Kidney (tissue), 14 donors: ENCODE data around the gene PPP1R9B. TPM values are rescaled to one million over a fixed set of nuclear protein-coding genes. Genes with fewer than 3 reads are reported as not detected.
A peak's percentile ranks its signal among the peaks of the same experiment; 100 is the strongest.

Source experiments
- DNase-seq, 5 donors: peaks; one replicate each; pipeline ENCODE4 v3.0.0-alpha.2; 2013 to 2020
- FAIRE-seq: peaks from 2 replicates; lab custom pipeline; 2012; peaks lifted over from hg19 to GRCh38; lab: Jason Lieb, UNC
- H3K27ac ChIP-seq, 2 donors: one replicate each; pipeline ENCODE4 v1.7.0; 2013; ENCODE audit warnings: low read depth in 2 of 2, low read length in 2 of 2, inconsistent platforms in 1 of 2
- H3K27me3 ChIP-seq: one replicate; pipeline ENCODE4 v1.7.1; 2013; ENCODE audit warnings: low read length, inconsistent platforms; ENCODE audit not compliant: control insufficient read depth, insufficient read depth
- H3K36me3 ChIP-seq, 3 donors: one replicate each; pipeline versions ENCODE4 v1.7.0 to v1.7.1; 2013; ENCODE audit warnings: low read length in 3 of 3, control low read depth in 1 of 3, inconsistent platforms in 1 of 3; ENCODE audit not compliant: insufficient read depth in 3 of 3, control insufficient read depth in 2 of 3
- H3K4me1 ChIP-seq, 3 donors: one replicate each; pipeline versions ENCODE4 v1.7.0 to v1.7.1; 2013; ENCODE audit warnings: low read length in 3 of 3, inconsistent platforms in 1 of 3, low read depth in 1 of 3; ENCODE audit not compliant: control insufficient read depth in 2 of 3, insufficient read depth in 2 of 3
- H3K4me3 ChIP-seq, 3 donors: one replicate each; pipeline versions ENCODE4 v1.7.0 to v1.8.1; 2013; ENCODE audit warnings: low read length in 3 of 3, control low read depth in 1 of 3, inconsistent platforms in 1 of 3
- H3K9ac ChIP-seq, 3 donors: one replicate each; pipeline versions ENCODE4 v1.7.0 to v1.7.1; 2013; ENCODE audit warnings: low read length in 3 of 3, control low read depth in 1 of 3, inconsistent platforms in 1 of 3
- H3K9me3 ChIP-seq, 3 donors: one replicate each; pipeline versions ENCODE4 v1.7.0 to v1.7.1; 2013; ENCODE audit warnings: low read length in 3 of 3, control low read depth in 1 of 3, inconsistent platforms in 1 of 3; ENCODE audit not compliant: control insufficient read depth in 2 of 3, insufficient read depth in 1 of 3
- intact Hi-C: fragments of 100-400 bp; cut with DNase I; formaldehyde crosslinking; loops from one replicate; pipeline ENCODE4 v1.11.1; 2022
- polyA plus RNA-seq: library from polyadenylated mRNA; stranded (reverse); fragments of 350-450 nt; fragmentation: Illumina TruSeq; extraction: RNeasy Lipid Tissue Mini Kit (QIAGEN cat#74804); gene quantifications from one replicate; pipeline ENCODE4 v1.2.3, GENCODE V29; 2014; ENCODE audit warnings: low read depth, low replicate concordance; ENCODE audit not compliant: insufficient read depth
- total RNA-seq: library from RNA; stranded (reverse); fragmentation: NEBNext Ultra II Directional; extraction: Animal tissue kit (Norgen Biotek cat#: 25700); gene quantifications from one replicate; pipeline ENCODE4 v1.2.1, GENCODE V29; 2021
- TF ChIP-seq, protein P1 (sequence below): IDR thresholded peaks from 3 replicates; pipeline ENCODE4 v1.5.1; 2012; ENCODE audit warnings: mild to moderate bottlenecking, moderate library complexity, borderline replicate concordance; ENCODE audit not compliant: insufficient read depth; ENCODE audit errors: extremely low read depth
- donor health status: control.
- donor health status: control.
- donor health status: control.
- donor health status: control.
- donor health status: control.
- donor health status: DM: yes; HTN: yes; CAD: no.
- donor health status: Normal renal cell carcinoma (clear cell type).

PPP1R9B gene
- total and polyA plus RNA-seq, 2 donors from 2014 or later: 17.1 to 64.4 TPM

DNA sequence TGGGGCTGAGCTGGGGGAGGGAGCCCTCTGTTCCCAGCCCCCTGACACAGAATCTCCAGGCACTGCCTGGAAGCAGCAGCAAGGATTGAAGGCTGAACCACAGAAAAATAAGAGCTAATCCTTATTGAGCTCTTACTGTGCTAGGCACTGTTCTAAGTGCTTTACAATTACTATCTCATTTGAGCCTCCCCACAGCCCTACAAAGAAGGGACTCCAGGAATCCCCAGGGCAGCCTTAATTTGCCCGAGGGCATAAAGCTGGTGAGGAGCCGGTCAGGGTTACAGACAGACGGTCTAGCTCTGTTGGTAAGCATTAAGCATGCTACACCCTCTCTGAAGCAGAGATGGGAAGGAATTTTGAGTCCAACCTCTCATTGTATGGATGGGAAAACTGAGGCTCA is 27.5 kb downstream of the PPP1R9B start:
- Histone ChIP-seq H3K9me3 (no peaks in the 10 kb centered on the region), H3K4me3 (no peak overlapping the region), H3K27ac (peak overlapping the region in 1 of 2 donors; percentile 68), H3K27me3 (no peaks in the 10 kb centered on the region), H3K4me1 (peaks cover 0 to 17% (median 3%) of the 10 kb centered on the region in 3 donors), H3K36me3 (no peaks in the 10 kb centered on the region), H3K9ac (no peak overlapping the region)
- DNase-seq: no peak
- intact Hi-C loops: no loop called here
- no peak for FAIRE-seq
- TF ChIP-seq, protein P1, sequence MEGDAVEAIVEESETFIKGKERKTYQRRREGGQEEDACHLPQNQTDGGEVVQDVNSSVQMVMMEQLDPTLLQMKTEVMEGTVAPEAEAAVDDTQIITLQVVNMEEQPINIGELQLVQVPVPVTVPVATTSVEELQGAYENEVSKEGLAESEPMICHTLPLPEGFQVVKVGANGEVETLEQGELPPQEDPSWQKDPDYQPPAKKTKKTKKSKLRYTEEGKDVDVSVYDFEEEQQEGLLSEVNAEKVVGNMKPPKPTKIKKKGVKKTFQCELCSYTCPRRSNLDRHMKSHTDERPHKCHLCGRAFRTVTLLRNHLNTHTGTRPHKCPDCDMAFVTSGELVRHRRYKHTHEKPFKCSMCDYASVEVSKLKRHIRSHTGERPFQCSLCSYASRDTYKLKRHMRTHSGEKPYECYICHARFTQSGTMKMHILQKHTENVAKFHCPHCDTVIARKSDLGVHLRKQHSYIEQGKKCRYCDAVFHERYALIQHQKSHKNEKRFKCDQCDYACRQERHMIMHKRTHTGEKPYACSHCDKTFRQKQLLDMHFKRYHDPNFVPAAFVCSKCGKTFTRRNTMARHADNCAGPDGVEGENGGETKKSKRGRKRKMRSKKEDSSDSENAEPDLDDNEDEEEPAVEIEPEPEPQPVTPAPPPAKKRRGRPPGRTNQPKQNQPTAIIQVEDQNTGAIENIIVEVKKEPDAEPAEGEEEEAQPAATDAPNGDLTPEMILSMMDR: no peak

DNA sequence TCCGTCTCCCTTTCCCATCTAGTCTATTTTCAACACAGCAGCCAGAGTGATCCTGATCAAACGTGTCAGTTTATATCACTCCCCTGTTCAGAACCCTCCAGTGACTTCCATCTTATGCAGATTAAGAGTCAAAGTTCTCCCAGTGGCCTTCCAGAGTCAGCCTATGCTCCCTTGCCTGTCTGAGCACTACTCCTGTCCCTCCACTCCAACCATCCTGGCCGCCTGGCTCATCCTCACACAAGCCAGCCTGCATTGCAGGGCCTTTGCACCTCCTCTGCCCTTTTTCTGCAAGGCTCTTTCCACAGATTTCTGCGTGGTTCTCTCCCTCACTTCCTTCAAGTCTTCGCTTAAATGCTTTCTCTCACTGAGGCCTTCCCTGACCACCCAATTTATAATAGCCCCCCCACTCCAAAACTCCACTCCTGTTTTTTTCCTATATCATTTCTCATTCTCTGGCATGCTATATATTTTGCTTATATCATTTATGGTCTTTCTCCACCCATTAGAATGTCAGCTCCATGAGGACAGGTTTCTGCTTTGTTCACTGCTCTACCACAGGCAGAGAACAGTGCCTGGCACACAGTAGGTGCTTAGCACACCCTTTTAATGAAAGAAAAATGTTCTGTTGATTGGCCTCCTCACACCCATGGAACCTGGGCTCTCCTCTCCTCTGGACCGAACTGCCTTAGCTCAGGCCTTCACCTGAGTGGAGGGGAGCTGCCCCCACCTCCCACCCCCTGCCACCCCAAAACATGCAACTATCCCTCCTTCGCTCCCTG is 29.8 kb downstream of the PPP1R9B start:
- H3K9me3 ChIP-seq: no peaks in the 10 kb centered on the region
- no peak overlapping the region for H3K4me3 ChIP-seq
- H3K36me3 ChIP-seq: no peaks in the 10 kb centered on the region
- H3K9ac ChIP-seq: no peak overlapping the region
- no peaks in the 10 kb centered on the region for H3K27me3 ChIP-seq
- intact Hi-C loops: no loop called here
- H3K4me1 ChIP-seq: peaks cover 0 to 13% (median 3%) of the 10 kb centered on the region in 3 donors
- H3K27ac ChIP-seq: no peak overlapping the region
- DNase-seq (no peak), FAIRE-seq (no peak)
- TF ChIP-seq, protein P1: no peak

DNA sequence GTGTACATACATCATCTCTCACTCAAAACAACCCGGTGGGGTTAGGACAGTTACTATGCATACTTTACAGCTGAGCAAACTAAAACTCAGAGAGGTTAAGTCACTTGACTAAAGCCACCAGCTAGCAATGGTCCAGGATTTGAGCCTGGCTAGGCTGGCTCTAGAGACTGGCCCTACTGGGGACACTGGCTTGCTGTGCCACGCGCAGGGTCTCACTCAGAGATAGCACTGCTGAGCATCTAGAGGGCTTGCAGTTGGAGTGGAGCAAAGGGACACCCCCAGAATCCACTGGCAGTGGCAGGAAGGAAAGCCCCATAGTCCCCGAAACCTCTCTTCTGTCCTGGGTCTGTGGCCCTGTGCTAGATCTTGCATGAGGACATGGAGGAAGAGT is 31.7 kb downstream of the PPP1R9B start:
- Histone ChIP-seq H3K36me3 (no peaks in the 10 kb centered on the region), H3K4me3 (no peak overlapping the region), H3K9me3 (no peaks in the 10 kb centered on the region), H3K4me1 (peaks cover 0 to 7% (median 3%) of the 10 kb centered on the region in 3 donors), H3K27me3 (no peaks in the 10 kb centered on the region), H3K9ac (no peak overlapping the region), H3K27ac (no peak overlapping the region)
- no peak for DNase-seq
- TF ChIP-seq, protein P1: no peak
- FAIRE-seq: no peak
- intact Hi-C loops: no loop called here
